Thyroid gland (tissue), 4 donors: ENCODE measurements around the gene GPR137B.

Experiments
- POLR2A ChIP-seq, 2 donors: fragments of 450-650 bp; IDR thresholded peaks; one replicate each; pipeline ENCODE4 v1.6.1; 2017; ENCODE audit warnings: antibody characterized with exemption in 2 of 2, mild to moderate bottlenecking in 2 of 2, moderate library complexity in 1 of 2
- TF ChIP-seq, protein P1 (sequence below), 6 experiments: fragments of 200-600 bp in 3 of 6; fragments of 450-650 bp in 3 of 6; sonication (generic) in 3 of 6; IDR thresholded peaks; one replicate each; pipeline ENCODE4 v1.5.1; 2016 to 2019; ENCODE audit warnings: antibody characterized with exemption in 6 of 6, mild to moderate bottlenecking in 2 of 6, inconsistent platforms in 1 of 6, moderate library complexity in 1 of 6

DNA sequence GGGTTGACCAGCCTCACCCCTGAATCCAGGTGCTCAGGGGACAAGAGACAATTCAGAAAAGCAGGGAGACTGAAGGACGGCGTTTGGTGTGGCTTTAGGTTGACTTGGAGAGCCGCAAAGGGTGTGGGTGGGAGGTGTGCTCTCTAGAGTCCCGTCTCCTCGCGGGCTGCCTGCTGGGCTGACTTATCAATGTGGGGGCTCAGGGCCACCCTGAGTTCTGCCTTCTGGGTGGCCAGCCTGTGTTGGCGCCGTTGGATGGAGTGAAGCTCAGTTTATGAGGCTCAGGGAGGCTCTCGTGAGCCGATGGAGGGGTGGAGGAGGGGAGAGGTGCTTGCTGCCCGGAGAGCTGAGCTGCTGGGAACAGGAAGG lies 13.0 kb downstream of the GPR137B start:
- TF ChIP-seq, protein P1, sequence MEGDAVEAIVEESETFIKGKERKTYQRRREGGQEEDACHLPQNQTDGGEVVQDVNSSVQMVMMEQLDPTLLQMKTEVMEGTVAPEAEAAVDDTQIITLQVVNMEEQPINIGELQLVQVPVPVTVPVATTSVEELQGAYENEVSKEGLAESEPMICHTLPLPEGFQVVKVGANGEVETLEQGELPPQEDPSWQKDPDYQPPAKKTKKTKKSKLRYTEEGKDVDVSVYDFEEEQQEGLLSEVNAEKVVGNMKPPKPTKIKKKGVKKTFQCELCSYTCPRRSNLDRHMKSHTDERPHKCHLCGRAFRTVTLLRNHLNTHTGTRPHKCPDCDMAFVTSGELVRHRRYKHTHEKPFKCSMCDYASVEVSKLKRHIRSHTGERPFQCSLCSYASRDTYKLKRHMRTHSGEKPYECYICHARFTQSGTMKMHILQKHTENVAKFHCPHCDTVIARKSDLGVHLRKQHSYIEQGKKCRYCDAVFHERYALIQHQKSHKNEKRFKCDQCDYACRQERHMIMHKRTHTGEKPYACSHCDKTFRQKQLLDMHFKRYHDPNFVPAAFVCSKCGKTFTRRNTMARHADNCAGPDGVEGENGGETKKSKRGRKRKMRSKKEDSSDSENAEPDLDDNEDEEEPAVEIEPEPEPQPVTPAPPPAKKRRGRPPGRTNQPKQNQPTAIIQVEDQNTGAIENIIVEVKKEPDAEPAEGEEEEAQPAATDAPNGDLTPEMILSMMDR (IDR thresholded peaks at IDR 0.05) = no peak
- TF ChIP-seq POLR2A (IDR thresholded peaks at IDR 0.05) = no peak
